ENCODE measurements around the gene GCNA.
"Not testable (repeated sequence)": the region's sequence is repeated elsewhere in the genome, so short reads cannot be mapped to it uniquely, and the experiment has no call there.

The GCNA gene

DNA sequence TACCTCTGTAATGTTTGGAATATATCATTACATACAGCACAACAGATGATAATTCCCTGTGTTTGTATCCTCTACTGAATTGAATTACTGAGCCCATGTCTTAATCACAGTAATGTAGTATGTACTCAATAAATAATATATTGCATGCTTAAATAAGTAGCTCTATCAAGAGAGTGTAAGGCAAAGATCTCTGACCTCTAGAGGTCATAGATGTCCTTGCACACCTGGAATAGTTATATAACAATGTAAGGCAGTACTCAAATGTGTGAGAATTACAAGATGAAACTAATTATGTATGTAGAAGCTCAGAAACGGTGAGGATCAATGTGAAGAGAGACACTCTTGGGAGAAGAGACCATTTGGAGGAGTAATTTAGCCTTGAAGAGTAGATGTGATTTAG is 14.3 kb upstream of the GCNA start:
- DNase-seq (ENCODE audit: insufficient read length, low spot score) (no peak), FAIRE-seq (no peak)
- TF ChIP-seq, protein P1, sequence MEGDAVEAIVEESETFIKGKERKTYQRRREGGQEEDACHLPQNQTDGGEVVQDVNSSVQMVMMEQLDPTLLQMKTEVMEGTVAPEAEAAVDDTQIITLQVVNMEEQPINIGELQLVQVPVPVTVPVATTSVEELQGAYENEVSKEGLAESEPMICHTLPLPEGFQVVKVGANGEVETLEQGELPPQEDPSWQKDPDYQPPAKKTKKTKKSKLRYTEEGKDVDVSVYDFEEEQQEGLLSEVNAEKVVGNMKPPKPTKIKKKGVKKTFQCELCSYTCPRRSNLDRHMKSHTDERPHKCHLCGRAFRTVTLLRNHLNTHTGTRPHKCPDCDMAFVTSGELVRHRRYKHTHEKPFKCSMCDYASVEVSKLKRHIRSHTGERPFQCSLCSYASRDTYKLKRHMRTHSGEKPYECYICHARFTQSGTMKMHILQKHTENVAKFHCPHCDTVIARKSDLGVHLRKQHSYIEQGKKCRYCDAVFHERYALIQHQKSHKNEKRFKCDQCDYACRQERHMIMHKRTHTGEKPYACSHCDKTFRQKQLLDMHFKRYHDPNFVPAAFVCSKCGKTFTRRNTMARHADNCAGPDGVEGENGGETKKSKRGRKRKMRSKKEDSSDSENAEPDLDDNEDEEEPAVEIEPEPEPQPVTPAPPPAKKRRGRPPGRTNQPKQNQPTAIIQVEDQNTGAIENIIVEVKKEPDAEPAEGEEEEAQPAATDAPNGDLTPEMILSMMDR (IDR thresholded peaks at IDR 0.05; ENCODE audit: insufficient read depth, missing control alignments), result no peak

DNA sequence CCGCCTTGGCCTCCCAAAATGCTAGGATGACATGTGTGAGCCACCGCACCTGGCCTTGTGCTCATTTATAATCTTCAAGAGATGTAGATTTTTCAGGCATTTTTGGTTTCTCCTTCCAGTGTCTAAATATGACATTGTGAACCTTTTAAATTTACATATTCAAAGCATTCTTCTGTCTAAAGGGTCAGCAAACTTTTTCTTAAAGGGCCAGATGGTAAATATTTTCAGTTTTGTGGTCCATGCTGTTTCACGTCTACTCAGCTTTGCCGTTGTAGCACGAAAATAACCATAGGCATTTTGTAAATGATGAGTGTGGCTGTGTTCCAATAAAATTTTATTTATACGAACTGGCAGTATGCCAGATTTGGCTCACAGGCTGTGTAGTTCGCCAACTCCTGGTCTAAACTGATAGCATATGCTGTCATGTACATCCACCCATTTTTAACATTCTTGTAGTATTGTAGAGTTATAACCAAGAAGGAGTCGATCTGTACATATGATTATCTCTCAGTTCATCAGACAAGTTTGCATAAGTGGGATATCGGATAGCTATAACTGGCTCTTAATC is 12.7 kb upstream of the GCNA start:
- TF ChIP-seq, protein P1 (IDR thresholded peaks at IDR 0.05; ENCODE audit: insufficient read depth, missing control alignments), result no peak
- DNase-seq (ENCODE audit: insufficient read length, low spot score) (no peak), FAIRE-seq (no peak)

DNA sequence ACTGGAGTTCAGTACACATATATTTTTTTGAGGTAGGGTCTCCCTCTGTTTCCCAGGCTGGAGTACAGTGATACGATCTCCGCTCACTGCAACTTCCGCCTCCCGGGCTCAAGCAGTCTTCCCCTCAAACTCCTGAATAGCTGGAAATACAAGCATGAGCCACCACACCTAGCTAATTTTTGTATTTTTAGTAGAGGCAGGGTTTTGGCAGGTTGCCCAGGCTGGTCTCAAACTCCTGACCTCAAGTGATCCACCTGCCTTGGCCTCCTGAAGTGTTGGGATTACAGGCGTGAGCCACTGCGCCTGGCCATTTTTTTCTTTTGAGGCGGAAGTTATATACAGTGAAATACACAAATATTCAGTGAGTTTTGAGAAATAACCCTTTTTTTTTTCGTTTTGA is 6.8 kb upstream of the GCNA start:
- not testable (repeated sequence) for FAIRE-seq; DNase-seq (ENCODE audit: insufficient read length, low spot score)

DNA sequence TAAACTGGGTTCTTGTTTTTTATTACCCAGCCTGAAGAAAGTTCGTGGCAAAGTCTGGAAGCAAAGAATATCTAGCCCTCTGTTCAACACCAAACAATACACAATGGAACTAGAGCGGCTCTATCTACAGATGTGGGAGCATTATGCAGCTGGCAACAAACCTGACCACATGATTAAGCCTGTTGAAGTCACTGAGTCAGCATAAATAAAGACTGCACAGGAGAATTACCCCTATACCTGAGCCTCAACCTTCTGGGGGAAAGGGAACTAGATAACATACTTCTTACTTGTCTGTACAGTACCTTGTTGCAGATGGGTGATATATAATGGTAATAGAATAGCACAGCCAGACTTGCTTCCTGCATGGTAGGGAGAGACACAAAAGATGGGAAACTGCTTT is 4.6 kb upstream of the GCNA start:
- TF ChIP-seq, protein P1 (IDR thresholded peaks at IDR 0.05; ENCODE audit: insufficient read depth, missing control alignments), result no peak
- DNase-seq (ENCODE audit: insufficient read length, low spot score) (no peak), FAIRE-seq (no peak)

DNA sequence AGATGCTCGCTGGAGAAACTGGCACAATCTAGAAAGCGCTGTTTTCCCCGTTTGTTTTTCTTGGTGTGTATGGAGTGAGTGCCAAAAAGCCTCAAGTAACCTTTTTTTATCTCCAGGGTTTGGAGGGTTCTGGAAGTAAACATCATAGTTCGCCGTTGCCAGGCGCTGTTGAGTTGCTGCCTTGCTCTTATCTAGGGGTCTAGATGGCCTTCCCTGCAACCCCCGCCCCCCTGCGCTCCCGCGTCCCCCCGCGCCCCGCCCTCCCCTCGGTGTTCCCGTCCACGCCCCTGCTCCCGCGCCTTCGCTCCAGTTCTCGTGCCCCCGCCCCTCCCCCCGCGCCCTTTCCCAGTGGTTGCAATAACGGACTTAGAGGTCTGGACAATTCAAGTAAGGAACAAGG is 555 bp upstream of the GCNA start:
- no peak for FAIRE-seq
- DNase-seq (ENCODE audit: insufficient read length, low spot score), result no peak
- TF ChIP-seq, protein P1 (IDR thresholded peaks at IDR 0.05; ENCODE audit: insufficient read depth, missing control alignments), result no peak

DNA sequence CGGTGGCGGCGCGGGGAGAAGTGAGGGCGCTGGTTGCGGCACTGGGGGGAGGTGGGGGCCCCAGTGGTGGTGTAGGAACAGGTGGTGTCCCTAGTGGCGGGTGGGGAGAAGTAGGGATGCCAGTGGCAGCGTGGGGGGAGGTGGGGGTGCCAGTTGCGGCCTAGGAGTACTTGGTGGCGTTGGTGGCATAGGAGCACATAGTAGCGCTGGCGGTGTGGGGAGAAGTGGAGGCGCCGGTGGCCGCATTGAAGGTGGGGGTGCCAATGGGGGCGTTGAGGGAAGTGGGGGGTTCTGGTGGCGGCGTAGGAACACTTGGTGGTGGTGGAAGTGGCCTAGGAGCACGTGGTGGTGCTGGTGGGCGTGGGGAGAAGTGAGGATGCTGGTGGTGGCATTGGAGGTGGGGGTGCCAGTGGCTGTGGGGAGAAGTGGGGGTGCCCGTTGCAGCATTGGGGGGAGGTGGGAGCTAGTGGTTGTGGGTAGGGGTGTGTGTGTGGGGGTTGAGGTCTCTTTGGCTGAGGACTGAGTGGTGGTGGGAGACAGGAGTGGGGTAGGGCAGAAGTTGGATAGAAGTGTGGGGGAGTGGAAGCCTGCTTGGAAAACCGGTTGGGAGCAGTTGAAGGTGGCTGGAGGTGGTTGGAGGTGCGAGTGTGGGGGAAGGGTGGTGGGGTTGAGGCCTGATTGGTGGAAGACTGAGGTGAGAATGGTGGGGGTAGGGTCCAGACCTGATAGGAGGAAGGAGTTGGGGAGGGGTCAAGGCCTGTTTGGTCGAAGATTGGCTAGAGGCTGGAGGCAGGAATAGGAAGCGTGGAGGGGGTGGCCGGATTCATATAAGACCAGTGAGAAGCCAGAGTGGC is 1.1 kb downstream of the GCNA start:
- FAIRE-seq (no peak), DNase-seq (ENCODE audit: insufficient read length, low spot score) (no peak)
- TF ChIP-seq, protein P1 (IDR thresholded peaks at IDR 0.05; ENCODE audit: insufficient read depth, missing control alignments), result no peak

DNA sequence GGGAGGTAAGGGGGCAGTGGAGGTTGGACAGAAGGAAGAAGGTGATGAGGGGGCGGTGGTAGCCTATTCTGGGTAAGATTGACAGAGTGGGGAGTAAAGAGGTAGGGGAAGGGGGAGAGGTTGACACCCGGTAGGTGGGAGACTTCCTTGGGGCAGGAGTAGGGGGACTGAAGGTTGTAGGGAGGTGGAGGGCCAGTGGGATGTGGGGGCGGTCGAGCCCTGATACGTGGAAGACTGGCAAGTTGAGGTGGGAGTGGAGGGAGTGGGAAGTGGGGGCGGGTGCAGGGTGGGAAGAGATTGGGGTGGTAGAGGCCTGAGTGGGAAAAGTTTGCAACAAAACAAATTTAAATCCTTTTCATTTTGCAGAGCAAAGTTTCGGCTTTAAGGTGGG is 1.7 kb downstream of the GCNA start:
- no peak for FAIRE-seq
- TF ChIP-seq, protein P1 (IDR thresholded peaks at IDR 0.05; ENCODE audit: insufficient read depth, missing control alignments), result no peak
- no peak for DNase-seq (ENCODE audit: insufficient read length, low spot score)
